ENCODE results near the gene CSGALNACT2.

The CSGALNACT2 gene

DNA sequence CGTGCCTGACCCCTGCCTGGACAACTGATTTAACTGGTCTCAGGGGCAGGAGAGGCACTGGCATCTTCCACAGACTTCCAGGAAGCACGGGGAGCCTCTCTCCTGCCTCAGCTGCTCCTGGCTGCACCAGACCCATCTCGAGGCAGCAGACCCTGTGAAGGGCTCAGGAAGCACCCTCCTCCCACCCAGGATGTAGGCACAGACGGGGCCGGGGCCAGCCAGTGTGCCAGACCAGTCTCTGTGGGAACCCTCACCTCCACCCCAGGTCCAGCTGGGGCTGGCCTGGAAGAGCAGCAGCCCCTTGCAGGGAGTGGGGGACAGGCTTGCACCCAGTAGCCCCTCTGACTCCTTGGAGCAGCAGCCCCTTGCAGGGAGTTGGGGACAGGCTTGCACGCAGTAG lies 72.3 kb downstream of the CSGALNACT2 start:
- TF ChIP-seq CTCF (IDR thresholded peaks at IDR 0.05; ENCODE audit: low read depth, low read length): no peak
- no peak for DNase-seq (ENCODE audit: extremely low read depth, low read depth)

DNA sequence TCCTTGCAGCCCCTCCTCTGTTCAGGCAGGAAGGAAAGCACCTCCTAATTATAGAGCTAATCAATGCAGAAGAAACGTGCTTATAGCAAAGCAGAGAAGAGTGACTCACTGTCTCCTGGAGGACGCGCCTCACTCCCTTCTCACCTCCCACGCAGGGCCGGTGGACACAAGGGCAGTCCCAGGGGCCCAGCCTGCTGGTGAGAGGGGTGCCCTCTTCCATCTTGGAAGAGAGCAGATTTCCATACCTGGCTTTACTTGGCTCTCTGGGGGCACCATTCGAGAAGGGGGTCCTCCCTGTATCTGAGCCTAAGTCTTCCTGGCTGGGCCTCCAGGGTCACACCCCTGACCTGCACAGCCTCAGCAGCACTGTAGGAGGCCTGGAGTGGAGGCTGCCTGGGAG lies 72.8 kb downstream of the CSGALNACT2 start:
- TF ChIP-seq CTCF (IDR thresholded peaks at IDR 0.05; ENCODE audit: low read depth, low read length): no peak
- DNase-seq (ENCODE audit: extremely low read depth, low read depth): no peak

DNA sequence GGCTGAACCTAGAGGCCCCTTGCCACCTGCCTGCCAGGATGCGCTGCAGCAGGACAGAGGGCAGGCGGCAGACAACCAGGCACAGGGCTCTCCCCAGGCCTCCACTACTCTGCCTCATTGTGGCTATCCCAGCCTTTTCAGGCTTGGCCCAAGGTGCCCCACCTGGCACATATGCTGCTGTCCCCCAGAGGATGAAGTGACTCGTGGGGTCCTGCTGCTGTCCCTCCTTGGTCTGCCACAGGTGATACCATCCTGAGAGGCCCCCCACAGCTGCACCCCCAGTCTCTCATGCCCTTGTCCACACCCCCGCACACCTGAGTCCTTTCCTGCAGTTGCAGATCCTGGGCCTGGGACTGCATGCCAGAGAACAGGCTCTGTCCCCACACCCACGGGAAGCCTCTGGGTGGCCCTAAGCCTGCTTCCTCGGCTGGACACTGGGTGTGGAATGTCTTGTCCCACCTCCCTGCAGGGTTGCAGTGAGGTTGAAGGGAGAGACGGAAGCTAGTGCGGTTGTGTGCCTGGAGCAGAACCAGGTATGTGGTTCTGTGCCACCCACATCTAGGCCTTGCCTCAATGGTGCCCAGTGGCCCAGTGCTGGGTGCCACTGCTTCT lies 73.3 kb downstream of the CSGALNACT2 start:
- no peak for DNase-seq (ENCODE audit: extremely low read depth, low read depth)
- TF ChIP-seq CTCF (IDR thresholded peaks at IDR 0.05; ENCODE audit: low read depth, low read length): no peak

- no peak for DNase-seq (ENCODE audit: extremely low read depth, low read depth)
- no peak for TF ChIP-seq CTCF (IDR thresholded peaks at IDR 0.05; ENCODE audit: low read depth, low read length)
These were observed 73.9 kb downstream of the CSGALNACT2 start for GRCh38 chr10:43212043-43212721.

DNA sequence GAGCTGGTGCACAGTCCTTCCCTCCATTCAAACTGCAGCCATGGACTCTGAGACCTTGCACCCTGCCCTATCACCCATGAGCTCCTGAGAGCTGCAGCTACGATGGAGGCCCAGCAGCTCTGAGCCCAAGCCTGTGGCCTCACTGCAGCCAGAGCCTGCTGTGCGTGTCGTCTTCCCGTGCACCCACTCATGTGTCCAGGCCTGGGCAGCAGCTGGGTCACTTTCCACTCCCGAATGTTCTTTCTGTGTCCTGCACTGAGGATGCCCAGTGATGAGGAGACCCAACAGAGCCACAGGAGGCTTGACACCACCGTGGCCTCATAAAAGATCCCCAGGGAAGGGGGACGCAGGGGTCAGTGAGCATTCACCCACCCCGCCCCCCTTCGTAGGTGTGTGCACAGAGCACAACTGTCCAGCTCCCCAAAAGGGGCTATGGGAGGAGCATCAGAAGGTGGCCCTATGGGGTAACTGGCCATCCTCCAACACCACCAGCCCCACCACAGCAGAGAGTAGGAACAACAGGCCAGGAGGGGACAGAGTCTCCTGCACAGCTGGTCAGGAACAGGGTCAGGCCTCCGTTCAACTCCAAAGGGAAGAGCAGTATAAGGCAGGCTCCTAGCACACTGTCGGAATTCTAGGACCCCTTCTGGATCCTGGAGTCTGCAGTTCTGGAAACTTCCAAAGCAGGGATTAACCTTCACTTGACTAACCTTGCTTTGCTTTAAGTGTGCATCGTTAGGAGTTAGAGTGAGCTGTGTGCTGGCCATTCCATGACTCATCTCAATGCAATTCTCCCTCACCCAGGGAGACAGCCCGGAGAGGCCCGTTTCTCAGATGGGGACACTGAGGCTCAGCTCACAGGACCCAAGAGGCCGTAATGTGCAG lies 76.1 kb downstream of the CSGALNACT2 start:
- no peak for TF ChIP-seq CTCF (IDR thresholded peaks at IDR 0.05; ENCODE audit: low read depth, low read length)
- no peak for DNase-seq (ENCODE audit: extremely low read depth, low read depth)

DNA sequence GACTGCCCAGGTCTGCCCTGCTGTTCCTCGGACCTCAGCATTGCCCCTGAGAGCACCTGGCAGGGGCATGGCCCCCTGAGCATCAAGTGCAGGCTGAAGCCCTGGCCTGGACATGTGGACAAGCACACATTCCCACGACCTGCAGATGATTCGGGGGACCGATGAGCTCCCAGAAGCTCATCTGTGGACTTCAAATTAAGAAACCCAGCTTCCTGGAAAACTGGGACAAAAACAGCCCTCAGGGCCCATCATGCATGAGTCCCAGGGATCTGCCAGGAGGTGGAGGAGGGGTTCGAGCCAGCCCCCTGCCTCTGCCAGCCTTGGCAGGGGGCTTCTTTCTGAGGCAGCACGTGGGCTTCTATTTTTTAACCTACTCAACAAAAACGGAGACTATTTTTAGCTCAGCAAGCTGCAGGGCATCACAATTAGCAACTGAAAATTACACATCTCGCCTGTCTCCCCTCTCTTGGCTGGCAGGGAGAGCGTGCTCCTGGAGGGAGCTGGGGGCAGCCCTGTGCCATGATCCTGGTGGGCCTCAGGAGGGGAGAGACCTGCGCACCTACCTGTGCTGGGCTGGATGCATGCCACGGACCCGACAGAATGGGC lies 76.8 kb downstream of the CSGALNACT2 start:
- DNase-seq (ENCODE audit: extremely low read depth, low read depth): no peak
- TF ChIP-seq CTCF (IDR thresholded peaks at IDR 0.05; ENCODE audit: low read depth, low read length): no peak

Data from AG09319 (cell line).